NCI-H2081 treated with DMSO at 0.1 percent for 48 hours (cell line): ENCODE results near the gene FDX2.

Source experiments
- DNase-seq: peaks from one replicate; lab custom pipeline; 2025; lab: John Stamatoyannopoulos, UW

Gene FDX2

GRCh38 chr19:10299545-10300458 is 16.0 kb downstream of the FDX2 start:
- no peak for DNase-seq

GRCh38 chr19:10295847-10296591 is 19.8 kb downstream of the FDX2 start:
- no peak for DNase-seq

GRCh38 chr19:10295305-10295846 is 20.4 kb downstream of the FDX2 start:
- DNase-seq, result no peak

GRCh38 chr19:10294368-10294697 is 21.5 kb downstream of the FDX2 start:
- DNase-seq, result no peak

DNA sequence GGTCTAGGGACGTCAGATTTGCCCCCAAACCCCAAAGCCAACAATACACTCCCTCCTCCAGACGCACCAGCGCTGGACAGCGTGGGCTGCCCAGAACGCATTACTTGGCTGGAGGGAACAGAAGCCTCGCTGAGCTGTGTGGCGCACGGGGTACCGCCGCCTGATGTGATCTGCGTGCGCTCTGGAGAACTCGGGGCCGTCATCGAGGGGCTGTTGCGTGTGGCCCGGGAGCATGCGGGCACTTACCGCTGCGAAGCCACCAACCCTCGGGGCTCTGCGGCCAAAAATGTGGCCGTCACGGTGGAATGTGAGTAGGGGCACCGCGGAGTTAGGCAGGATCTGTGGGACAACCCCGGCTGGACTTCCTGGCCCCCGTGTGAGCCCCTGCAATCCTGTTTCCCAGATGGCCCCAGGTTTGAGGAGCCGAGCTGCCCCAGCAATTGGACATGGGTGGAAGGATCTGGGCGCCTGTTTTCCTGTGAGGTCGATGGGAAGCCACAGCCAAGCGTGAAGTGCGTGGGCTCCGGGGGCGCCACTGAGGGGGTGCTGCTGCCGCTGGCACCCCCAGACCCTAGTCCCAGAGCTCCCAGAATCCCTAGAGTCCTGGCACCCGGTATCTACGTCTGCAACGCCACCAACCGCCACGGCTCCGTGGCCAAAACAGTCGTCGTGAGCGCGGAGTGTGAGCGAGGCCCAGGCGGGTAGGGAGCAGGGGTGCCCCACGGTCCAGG is 22.0 kb downstream of the FDX2 start:
- no peak for DNase-seq

DNA sequence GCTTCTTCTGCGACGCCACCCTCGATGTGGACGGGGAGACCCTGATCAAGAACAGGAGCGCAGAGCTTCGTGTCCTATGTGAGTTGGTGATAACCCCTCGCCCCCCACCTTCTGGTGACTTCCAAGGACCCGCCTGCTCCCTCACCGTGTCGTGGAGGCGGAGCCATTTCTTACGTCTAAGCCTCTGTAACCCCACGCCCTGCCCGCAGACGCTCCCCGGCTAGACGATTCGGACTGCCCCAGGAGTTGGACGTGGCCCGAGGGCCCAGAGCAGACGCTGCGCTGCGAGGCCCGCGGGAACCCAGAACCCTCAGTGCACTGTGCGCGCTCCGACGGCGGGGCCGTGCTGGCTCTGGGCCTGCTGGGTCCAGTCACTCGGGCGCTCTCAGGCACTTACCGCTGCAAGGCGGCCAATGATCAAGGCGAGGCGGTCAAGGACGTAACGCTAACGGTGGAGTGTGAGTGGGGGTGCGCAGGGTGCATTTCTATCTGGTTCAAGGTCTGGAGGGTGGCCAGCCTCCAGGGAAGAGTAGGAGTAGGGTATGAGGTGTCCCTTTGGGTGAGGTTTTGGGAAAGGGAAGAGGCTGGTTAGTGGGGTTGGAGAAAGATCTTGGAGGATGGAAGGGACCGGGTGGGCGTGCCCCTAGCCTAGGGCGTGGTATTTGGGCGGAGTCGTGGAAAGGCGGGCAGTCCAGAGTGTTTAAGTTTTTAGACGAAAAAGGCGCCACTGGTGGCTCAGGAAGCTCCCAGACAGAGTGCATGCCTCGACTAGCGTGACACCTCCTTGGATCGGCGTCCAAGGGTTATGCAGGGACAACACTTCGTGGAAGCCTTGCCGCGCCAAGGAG is 22.8 kb downstream of the FDX2 start:
- DNase-seq, result no peak

DNA sequence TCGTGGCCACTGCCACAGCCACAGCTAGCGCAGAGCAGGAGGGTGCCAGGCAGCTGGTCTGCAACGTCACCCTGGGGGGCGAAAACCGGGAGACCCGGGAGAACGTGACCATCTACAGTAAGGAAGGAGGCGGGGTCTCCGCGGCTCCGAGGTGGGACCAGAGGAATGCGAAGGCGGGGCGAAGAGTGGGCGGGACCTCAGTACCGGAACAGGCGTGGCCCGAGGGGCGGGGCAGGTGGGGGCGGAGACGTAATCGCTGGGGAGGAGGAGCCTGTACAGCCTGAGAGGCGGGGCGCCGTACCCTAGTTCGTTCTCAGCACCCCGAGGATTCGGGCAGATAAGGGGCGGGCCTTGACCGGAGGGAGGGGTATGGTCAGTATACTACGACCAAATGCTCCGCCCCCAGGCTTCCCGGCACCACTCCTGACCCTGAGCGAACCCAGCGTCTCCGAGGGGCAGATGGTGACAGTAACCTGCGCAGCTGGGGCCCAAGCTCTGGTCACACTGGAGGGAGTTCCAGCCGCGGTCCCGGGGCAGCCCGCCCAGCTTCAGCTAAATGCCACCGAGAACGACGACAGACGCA is 23.5 kb downstream of the FDX2 start:
- no peak for DNase-seq

DNA sequence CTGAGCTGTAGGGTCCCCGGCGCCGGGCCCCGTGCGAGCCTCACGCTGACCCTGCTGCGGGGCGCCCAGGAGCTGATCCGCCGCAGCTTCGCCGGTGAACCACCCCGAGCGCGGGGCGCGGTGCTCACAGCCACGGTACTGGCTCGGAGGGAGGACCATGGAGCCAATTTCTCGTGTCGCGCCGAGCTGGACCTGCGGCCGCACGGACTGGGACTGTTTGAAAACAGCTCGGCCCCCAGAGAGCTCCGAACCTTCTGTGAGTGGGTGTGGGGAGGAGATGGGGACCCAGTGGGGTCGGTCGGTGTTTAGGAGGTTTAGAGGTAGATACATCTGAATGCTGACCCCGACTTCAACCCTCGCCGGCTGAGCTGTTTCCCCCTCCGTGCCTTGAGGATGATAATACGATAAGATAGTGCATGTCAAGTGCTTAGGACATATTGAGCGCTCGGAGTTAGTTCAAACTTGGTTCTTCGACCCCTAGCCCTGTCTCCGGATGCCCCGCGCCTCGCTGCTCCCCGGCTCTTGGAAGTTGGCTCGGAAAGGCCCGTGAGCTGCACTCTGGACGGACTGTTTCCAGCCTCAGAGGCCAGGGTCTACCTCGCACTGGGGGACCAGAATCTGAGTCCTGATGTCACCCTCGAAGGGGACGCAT is 24.1 kb downstream of the FDX2 start:
- DNase-seq, result no peak

- no peak for DNase-seq
These were observed 24.8 kb downstream of the FDX2 start for GRCh38 chr19:10290876-10291553.

DNA sequence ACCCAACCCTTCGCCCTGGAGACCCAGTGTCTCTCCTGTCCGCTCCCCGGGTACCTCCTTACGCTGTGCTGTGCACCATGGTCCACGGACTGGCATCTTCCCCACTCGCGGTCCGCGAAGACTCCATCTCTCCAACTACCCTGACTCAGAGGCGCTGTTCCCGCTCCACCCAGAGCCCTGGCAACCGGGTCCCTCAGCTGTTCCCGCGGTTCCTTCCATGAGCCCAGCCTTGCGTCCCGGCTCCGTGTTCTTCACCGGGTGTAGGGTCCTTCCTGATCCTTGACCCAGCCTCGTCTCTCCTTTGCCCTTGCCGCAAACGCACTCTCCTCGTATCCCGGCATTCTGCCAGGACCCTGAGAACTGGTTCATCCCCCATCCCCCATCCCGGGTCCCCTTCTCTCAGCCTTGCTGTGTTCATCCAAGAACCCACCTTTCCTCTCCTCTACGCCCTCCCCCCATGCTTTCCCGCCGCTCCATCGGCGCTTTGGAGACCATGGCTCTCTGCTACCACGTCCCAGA is 25.4 kb downstream of the FDX2 start:
- DNase-seq, result no peak

- no peak for DNase-seq
These were observed 25.9 kb downstream of the FDX2 start, which contains the start of gene ICAM5 for GRCh38 chr19:10289836-10290356. TSS of gene ICAM5 (plus strand) at chr19:10289952. CDS start at chr19:10290044, 92 bp downstream.

- no peak for DNase-seq
These were observed 26.5 kb downstream of the FDX2 start for GRCh38 chr19:10289167-10289835.

DNA sequence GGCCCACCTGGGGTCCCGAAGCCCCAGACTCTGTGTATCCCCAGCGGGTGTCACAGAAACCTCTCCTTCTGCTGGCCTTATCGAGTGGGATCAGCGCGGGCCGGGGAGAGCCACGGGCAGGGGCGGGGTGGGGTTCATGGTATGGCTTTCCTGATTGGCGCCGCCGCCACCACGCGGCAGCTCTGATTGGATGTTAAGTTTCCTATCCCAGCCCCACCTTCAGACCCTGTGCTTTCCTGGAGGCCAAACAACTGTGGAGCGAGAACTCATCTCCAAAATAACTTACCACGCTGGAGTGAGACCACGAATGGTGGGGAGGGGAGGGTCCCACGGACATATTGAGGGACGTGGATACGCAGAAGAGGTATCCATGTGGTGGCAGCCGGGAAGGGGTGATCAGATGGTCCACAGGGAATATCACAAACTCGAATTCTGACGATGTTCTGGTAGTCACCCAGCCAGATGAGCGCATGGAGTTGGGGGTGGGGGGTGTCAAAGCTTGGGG is 27.1 kb downstream of the FDX2 start:
- DNase-seq, result no peak

DNA sequence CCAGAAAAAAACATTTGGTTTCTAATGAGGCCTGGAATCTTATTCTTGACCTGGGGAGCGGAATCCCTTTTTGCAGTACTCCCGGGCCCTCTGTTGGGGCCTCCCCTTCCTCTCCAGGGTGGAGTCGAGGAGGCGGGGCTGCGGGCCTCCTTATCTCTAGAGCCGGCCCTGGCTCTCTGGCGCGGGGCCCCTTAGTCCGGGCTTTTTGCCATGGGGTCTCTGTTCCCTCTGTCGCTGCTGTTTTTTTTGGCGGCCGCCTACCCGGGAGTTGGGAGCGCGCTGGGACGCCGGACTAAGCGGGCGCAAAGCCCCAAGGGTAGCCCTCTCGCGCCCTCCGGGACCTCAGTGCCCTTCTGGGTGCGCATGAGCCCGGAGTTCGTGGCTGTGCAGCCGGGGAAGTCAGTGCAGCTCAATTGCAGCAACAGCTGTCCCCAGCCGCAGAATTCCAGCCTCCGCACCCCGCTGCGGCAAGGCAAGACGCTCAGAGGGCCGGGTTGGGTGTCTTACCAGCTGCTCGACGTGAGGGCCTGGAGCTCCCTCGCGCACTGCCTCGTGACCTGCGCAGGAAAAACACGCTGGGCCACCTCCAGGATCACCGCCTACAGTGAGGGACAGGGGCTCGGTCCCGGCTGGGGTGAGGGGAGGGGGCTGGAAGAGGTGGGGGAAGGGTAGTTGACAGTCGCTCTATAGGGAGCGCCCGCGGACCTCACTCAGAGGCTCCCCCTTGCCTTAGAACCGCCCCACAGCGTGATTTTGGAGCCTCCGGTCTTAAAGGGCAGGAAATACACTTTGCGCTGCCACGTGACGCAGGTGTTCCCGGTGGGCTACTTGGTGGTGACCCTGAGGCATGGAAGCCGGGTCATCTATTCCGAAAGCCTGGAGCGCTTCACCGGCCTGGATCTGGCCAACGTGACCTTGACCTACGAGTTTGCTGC is 28.7 kb downstream of the FDX2 start, which contains the start of gene ICAM4:
Gene ICAM4 (plus strand): TSS at position 153 of the 935 bp plus-strand sequence. CDS start 58 bp downstream, at position 211.
- DNase-seq, result no peak

- DNase-seq, result no peak
These were observed 30.4 kb downstream of the FDX2 start for GRCh38 chr19:10285393-10285792.

- no peak for DNase-seq
These were observed 30.9 kb downstream of the FDX2 start for GRCh38 chr19:10284960-10285278.
